GF-D8 (cell line): Measurements from ENCODE around the gene BCAS3.
"Not testable (repeated sequence)": the region's sequence is repeated elsewhere in the genome, so short reads cannot be mapped to it uniquely, and the experiment has no call there.

Experiments
- DNase-seq: peaks from one replicate; lab custom pipeline; 2025; lab: John Stamatoyannopoulos, UW

BCAS3 gene

DNA sequence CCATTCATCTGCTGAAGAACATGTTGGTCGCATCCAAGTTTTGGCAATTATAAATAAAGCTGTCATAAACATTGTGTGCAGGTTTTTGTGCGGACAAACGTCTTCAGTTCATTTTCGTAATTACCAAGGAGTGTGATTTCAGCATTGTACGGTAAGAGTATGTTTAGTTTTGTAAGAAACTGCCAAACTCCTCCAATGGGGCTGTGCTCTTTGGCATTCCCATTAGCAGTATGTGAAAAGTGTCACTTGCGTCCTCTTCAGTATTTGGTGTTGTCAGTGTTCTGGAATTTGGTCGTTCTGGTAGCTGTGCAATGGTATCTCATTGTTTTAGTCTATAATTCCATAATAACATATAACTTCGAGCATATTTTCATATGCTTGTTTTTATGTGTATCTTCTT, 120.9 kb downstream of the BCAS3 start:
- DNase-seq, result no peak

DNA sequence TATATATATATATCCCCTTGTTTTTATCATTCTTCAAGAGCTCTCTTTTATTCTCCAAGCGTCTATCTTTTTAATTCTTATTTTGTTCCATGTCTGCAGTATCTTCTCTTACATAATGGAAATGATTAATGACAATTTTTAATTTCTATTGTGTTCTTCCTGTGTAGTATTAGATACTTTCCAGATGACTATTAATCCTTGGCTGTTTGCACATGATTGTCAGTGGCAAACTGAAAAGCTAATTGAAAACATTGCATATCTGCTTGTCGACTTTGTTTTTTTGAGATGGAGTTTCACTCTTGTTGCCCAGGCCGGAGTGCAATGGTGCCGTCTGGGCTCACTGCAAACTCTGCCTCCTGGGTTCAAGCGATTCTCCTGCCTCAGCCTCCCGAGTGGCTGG, 124.7 kb downstream of the BCAS3 start:
- DNase-seq, result no peak

DNA sequence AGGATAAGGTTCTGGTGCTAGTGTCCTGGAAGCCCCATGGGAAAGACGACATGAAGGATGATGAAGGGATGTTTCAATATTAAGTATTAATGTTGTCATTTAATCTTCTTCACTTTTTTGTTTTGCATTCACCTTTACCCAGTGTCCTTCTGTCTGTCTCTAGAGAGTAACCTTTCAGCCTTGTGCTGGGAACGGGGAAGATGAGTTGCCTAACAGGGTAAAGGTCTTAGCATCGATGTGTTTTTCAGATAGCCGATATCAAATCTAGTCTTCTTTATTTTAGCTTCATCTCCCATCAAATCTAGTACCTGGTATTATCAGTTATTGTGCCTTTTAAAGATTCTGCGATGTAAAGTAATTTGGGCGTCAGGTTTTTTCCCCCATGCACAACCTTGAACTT, 125.4 kb downstream of the BCAS3 start:
- DNase-seq, result no peak

DNA sequence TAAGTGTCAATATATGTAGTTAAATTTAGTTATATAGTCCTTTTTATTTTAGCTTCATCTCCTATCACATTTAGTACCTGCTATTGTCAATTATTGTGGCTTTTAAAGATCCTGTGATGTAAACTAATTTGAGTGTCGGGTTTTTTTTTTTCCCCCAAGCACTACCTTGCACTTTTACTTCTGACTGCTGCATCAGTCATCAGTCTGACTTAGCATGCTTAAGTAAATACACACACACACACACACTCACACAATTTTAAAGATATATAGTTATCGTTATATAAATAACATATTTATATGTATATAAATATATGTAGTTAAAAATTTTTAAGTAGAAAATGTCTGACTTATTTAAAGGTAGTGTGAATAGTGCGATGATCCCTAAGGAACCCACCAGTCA, 127.2 kb downstream of the BCAS3 start:
- DNase-seq, result no peak

DNA sequence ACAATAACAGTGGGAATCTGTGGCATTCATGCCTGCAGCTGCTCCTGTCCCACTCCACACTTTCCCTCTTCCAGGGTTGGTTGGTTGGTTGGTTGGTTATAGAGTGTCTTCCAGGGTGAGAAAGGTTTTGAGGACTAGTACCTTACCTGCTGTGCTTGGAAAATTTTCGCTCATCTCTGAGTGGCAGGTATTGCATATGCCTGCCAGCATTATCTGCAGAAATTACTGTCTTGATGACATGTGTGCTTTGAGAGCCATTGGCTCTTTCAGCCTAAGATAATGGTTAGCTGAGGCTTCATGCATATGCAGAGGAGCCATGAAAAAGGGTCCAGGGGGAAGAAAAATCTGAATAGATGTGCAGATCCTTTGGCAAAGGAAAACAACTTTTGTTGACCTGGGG, 131.8 kb downstream of the BCAS3 start:
- no peak for DNase-seq

DNA sequence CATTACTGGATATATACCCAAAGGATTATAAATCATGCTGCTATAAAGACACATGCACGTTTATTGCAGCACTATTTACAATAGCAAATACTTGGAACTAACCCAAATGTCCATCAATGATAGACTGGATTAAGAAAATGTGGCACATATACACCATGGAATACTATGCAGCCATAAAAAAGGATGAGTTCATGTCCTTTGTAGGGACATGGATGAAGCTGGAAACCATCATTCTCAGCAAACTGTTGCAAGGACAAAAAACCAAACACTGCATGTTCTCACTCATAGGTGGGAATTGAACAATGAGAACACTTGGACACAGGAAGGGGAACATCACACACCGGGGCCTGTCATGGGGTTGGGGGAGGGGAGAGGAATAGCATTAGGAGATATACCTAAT, 137.3 kb downstream of the BCAS3 start:
- not testable (repeated sequence) for DNase-seq

DNA sequence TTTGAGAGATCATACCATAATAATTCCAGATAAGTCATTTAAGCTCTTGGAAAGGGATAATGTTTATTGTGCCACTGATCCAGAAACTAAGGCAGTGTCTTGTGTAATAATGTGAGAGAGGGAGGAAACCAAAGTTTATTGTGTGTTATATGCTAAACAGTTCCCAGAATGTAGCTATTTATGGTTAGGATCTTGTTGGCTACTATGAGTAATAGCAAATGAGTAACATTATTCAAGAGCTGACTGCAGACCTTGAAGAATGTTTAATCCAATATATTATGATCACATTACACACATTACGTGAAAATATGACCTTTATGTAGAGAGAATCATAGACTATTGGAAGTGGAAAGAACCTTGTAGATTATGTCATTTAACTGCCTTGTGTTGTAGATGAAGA, 139.5 kb downstream of the BCAS3 start:
- DNase-seq, result no peak

DNA sequence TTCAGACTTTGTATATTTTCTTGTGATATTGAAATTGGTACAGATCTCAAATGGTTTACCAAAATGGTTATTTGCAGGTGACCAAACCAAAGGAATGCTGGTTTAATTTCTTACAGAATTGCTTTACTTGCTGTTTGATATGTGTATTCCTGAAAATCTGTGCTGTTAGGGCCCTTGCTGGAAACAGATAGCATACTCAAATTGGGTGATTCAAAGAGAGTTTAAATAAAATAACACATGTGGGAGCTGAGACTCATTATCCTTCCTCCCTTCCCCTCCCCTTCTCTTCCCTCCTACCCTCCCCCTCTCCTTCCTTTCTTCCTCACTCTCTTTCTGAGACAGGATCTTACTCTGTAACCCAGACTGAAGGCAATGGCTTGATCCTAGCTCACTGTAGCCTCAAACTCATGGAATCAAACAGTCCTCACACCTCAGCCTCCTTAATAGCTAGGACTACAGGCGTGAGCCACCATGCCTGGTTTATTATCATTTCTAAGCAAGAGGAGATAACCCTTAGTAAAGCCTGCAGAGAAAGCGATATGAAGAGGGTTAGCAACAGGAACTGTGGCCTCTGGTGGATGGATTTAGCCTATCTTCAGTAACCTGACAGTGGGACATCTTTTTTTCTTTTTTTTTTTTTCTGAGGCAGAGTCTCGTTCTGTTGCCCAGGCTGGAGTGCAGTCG, 141.9 kb downstream of the BCAS3 start:
- DNase-seq, result no peak

DNA sequence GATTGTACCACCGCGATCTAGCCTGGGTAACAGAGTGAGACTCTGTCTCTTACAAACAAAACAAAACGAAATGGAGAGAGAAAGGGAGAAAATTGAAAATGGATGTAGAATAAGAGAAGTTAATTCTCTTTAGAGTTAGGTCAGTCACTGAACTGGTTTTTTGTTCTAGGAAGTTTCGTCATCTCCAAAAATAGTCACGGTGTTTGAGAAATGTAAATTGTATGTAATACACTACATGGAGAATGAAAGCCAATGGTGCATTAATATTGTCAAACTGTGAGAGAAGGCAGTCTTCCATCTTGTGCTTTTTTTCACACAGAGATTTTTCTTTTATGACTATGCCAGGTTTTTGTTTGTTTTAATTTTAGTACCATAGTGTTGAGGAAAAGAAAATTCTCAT, 145.9 kb downstream of the BCAS3 start:
- DNase-seq, result no peak

DNA sequence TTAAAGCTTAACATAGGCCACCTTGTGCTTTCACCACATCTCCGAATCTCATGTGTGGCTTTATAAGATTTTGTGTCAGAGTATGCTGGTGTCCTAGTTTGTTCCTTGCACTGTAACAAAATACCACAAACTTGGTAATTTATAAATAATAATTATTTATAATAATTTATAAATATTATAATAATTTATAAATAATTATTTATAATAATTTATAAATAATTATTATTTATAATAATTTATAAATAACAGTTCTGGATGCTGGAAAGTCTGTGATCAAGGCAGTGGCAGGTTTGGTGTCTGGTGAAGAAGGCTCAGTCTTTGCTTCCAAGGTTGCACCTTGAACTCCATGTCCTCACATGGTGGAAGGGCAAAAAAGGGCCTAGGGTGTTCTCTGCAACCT, 147.7 kb downstream of the BCAS3 start:
- no peak for DNase-seq

DNA sequence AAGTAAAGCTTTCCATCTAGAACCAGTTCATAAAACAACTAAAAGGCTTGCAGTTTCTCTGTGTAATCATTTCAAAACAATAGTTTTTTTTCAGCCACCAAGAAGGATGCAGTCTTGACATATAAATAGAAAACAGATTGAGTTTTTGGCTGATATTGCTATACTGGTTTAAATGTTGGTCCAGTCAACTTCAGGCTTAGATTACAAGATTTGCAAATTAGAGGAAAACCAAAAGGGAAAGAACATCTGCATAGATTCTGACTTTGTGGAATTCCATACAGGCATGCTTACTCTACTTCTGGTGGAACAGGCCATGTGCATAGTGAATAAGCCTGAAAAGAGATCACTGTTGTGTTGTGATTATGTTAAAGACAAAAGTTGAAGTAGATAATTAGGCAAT, 150.3 kb downstream of the BCAS3 start:
- DNase-seq, result no peak

DNA sequence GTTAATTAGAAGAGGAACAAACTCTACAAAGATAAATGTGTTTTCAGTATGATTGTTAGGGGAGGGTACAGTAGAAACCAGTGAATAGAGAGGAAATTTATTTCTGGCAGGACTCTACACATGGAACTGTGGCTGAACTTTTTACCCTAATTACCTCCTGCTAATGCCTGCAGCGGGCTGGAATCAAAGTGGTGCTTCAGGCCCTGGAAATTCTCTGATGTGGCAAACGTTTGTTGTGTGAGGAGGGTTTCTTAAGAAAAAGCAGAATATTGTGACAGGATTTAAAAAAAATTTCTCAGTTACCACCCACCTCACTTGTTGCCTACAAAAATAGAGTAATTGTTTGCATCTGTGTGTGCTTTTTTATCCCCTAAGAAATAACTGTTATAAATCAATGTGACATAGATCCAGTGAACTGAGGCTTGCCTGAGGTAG, 154.5 kb downstream of the BCAS3 start:
- DNase-seq, result no peak

DNA sequence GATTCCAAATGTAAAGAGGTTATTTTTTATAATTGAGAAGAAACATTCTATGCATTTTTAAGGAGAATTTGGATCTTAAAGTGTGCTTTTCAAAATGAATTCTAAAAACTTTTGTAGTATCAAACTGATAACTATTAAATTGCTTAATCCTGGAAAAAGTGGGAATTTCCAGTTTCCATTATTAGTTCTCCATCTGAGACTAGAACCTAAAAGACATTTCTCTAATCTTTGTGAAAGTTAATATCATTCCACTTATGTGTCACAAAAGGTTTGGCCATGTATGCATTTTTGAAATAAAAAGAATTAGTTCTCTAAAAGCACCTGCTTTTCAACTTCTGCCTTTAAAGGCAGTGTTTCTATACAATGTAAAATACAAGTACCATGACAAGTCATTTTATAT, 155.0 kb downstream of the BCAS3 start:
- DNase-seq, result no peak

DNA sequence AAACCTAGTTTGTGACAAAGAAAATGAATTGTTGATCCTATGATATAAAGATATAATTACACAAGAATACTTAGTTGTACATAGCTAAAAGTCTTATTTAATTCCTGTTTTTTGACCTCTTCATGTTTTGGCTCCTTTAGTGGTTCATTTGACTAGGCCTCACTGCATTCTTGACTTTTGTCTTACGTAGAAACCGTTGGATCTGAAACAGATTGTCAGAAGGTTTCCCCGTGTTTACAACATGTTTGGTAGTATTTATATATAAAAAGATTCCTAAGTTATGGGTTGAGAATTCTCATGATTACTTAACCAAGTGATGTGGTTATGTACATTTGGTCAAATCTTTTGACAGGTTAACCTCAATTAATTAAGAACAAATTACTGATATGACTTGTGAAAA, 162.8 kb downstream of the BCAS3 start:
- DNase-seq, result no peak

DNA sequence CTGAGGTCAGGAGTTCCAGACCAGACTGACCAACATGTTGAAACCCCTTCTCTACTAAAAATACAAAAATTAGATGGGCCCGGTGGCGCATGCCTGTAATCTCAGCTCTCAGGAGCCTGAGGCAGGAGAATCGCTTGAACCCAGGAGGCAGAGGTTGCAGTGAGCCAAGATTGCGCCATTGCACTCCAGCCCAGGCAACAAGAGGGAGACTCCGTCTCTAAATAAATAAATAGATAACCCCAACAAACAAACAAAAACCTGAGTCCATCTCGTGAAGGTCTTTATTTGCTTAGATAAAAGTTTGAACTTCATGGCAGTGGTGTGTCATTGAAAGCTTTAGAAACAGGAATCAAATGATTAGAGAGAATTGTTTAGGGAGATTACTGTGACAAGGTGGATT, 167.4 kb downstream of the BCAS3 start:
- DNase-seq, result no peak

DNA sequence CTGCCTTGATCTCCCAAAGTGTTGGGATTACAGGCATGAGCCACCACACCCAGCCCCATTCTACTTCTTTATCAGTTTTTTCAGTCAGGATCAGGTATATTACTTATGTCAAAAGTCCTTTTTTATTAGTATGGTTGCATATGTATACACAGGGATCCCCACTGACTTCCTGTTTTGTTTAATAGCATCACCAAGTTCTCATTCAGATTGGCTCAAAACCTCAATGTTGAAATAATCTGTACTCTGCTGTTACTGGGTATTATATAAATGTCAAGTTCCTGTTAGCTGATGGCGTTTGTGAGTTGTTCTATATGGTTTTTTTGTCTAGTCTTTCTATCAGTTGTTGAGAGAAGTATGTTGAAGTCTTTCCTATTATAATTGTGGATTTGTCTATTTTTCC, 168.5 kb downstream of the BCAS3 start:
- no peak for DNase-seq

DNA sequence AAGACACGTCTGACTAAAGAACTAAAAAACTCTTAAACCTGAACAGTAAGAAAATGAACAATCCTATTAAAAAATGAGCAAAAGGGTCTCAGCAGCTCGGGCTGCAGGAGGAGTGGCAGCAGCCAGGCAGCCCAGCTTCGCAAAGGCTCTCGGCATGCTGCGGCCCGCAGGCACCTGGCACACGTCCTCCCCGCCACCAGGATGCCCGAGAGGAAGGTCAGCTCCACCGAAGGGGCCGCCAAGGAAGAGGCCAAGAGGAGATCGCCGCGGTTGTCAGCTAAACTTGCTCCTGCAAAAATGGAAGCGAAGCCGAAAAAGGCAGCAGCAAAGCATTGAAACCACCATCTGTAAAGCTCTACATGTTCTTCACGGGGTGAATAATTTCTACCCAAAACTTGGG, 173.5 kb downstream of the BCAS3 start:
- DNase-seq, result no peak

DNA sequence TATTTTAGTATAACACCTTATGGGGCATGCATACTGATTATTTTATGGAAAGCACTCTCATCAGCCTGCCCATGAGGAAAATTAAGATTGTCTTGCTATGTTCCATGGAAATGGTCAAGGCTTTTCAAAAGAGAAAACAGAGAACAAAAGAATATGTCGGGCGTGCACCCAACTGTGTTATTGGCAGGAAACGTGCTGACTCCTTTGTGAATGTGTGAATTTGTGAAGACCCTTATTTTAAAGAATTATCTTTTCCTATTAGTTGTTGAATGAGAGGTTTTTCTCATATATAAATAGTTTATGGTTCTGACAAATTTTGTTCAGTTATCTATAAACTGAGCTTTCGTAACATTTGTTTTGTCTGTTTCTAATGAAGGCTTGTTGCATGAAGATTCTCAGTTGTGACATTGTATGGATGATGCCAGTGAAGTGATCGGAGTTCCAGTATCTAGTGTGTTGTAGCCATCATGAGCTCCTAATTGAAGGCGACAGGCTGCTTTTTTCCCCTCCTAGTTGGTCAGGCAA, 180.0 kb downstream of the BCAS3 start:
- no peak for DNase-seq

DNA sequence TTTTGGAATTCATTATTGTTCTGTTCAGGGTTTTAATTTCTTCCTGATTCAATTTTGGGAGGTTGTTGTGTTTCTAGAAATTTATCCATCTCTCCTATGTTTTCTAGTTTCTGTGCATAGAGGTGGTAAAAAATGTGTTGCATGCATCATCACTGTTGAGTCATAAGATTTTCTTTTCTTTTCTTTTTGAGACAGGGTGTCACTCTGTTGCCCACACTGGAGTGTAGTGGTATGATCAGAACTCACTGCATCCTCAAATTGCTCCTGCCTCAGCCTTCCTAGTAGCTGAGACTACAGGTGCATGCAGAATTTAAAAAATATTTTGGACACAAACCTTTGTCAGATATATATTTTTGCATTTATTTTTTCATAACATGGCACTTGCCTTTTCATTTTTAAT, 184.8 kb downstream of the BCAS3 start:
- DNase-seq, result no peak

DNA sequence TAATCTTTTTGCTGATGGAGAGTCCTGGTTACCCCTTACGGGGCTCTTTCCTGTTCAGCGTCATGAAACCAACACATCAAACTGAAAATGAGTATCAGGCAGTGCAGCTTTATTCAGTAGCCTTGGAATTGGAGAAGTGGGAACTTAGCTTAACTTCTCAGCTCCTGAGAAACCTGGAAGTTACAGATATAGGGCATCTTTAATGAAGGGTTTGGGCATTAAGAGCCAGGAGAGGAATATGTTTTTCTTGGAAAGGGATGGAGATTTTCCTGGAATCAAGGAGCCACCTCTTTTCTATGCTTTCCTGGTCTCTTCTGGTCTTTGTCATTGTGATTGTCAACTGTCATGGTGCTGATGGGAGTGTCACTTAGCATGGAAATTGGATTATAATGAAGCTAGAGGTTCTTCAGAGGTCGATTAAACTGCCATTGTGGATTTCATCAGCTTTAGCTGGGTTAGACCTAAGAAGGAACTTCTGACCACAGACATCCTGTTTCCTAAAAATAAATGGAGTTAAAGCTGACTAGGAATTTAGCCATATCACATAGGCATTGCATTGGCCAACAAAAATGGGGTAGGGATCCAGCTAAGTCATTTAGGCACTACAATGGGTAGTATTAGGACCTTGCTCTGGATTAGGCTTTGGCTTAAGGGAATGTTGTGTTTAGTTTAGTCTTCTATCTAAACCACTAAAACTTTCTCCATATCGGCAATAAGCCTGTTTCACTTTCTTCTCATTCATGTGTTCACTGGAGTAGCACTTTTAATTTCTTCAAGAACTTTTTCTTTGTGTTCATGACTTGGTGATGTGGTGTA, 186.4 kb downstream of the BCAS3 start:
- DNase-seq, result peak; percentile 48

DNA sequence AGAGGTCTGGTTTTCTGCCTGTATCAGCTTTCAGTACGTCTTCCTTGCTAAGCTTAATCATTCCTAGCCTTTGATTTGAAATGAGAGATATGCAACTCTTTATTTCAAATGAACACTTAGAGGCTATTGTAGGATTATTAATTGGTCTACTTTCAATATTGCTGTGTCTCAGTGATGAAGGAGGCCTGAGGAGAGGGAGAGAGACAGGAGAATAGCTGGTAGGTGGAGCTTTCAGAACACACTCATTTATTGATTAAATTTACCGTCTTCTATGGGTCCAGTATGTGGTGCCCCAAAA, 187.0 kb downstream of the BCAS3 start:
- DNase-seq, result no peak

DNA sequence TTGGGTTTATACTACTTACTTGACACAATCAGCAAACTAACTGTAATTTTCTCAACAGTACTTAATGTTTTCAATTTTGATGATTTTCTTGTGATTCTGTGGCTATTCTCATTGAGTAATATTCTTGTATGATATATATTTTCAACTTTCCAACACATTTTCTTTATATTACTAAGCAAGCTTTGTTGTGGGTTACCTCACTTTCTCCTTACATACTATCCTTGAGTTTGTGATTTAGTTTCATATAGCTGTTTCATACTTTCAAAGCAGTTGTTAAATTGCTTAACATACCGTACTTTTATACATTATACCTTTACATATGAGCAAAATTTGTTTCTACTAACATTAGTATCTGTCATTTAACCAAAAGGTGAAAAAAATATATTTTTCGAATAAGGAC, 197.1 kb downstream of the BCAS3 start:
- DNase-seq, result no peak

DNA sequence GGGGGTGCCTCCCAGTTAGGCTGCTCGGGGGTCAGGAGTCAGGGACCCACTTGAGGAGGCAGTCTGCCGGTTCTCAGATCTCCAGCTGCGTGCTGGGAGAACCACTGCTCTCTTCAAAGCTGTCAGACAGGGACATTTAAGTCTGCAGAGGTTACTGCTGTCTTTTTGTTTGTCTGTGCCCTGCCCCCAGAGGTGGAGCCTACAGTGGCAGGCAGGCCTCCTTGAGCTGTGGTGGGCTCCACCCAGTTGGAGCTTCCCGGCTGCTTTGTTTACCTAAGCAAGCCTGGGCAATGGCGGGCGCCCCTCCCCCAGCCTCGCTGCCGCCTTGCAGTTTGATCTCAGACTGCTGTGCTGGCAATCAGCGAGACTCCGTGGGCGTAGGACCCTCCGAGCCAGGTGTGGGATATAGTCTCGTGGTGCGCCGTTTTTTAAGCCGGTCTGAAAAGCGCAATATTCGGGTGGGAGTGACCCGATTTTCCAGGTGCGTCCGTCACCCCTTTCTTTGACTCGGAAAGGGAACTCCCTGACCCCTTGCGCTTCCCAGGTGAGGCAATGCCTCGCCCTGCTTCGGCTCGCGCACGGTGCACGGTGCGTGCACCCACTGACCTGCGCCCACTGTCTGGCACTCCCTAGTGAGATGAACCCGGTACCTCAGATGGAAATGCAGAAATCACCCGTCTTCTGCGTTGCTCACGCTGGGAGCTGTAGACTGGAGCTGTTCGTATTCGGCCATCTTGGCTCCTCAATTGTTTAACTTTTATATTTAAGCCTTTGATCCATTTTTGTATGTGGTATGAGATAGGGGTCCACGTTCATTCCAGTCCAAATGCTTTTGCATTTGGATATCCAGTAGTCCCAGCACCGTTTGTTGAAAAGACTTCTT, 209.3 kb downstream of the BCAS3 start:
- not testable (repeated sequence) for DNase-seq
